Right atrium auricular region (tissue), 2 donors: ENCODE measurements around the gene MROH7. TPM values are rescaled to one million over a fixed set of nuclear protein-coding genes. Genes with fewer than 3 reads are reported as not detected.

Experiments used
- DNase-seq: peaks from one replicate; pipeline ENCODE4 v3.0.0-alpha.2; 2019; ENCODE audit warnings: low spot score
- H3K27ac ChIP-seq, 2 donors: fragments of 200-600 bp; sonication (generic); 1 replicate in 1 of 2; 2 replicates in 1 of 2; pipeline ENCODE4 v1.5.1; 2016 to 2019
- H3K27me3 ChIP-seq, 2 donors: fragments of 200-600 bp; sonication (generic); one replicate each; pipeline versions ENCODE4 v1.5.1 to v1.6.0; 2017 to 2019
- H3K36me3 ChIP-seq: fragments of 200-600 bp; sonication (generic); one replicate; pipeline ENCODE4 v1.5.1; 2016
- H3K4me1 ChIP-seq, 2 donors: fragments of 200-600 bp; sonication (generic); one replicate each; pipeline versions ENCODE4 v1.5.1 to v1.6.0; 2017 to 2019
- H3K4me3 ChIP-seq, 2 donors: fragments of 200-600 bp; sonication (generic); 1 replicate in 1 of 2; 2 replicates in 1 of 2; pipeline ENCODE4 v1.5.1; 2017 to 2019; ENCODE audit warnings: mild to moderate bottlenecking in 1 of 2, moderate library complexity in 1 of 2
- H3K9me3 ChIP-seq, 2 donors: fragments of 200-600 bp; sonication (generic); one replicate each; pipeline ENCODE4 v1.5.1; 2019
- CTCF ChIP-seq, 2 donors: fragments of 200-600 bp; sonication (generic); IDR thresholded peaks; one replicate each; pipeline ENCODE4 v1.5.1; 2019; ENCODE audit warnings: antibody characterized with exemption in 2 of 2
- total RNA-seq, 2 donors: library from RNA; depleted of rRNA; stranded (reverse); fragments of >200 nt; gene quantifications; one replicate each; pipeline ENCODE4 v1.1.0, GENCODE V29; 2016

Gene MROH7
- total RNA-seq, 2 donors from 2014 or later: 5.5 to 6.9 TPM

GRCh38 chr1:54597455-54598030 is 44.0 kb upstream of the MROH7 start:
- peaks cover 25% of the 10 kb centered on the region for H3K36me3 ChIP-seq
- TF ChIP-seq CTCF (IDR thresholded peaks at IDR 0.05): no peak

GRCh38 chr1:54599211-54599823 is 42.3 kb upstream of the MROH7 start:
- H3K4me1 ChIP-seq: peaks cover 0 to 19% of the 10 kb centered on the region in 2 donors
- peaks cover 28% of the 10 kb centered on the region for H3K36me3 ChIP-seq
- H3K4me3 ChIP-seq: no peak overlapping the region
- TF ChIP-seq CTCF (IDR thresholded peaks at IDR 0.05): no peak
- H3K9me3 ChIP-seq: no peaks in the 10 kb centered on the region
- no peak overlapping the region for H3K27ac ChIP-seq
- DNase-seq: no peak
- H3K27me3 ChIP-seq: no peaks in the 10 kb centered on the region

More at GRCh38 chr1:54597455-54598030, 44.0 kb upstream of the MROH7 start:
- DNase-seq: no peak
- Histone ChIP-seq H3K27me3 (no peaks in the 10 kb centered on the region), H3K4me1 (peaks cover 0 to 19% of the 10 kb centered on the region in 2 donors), H3K4me3 (no peak overlapping the region), H3K9me3 (no peaks in the 10 kb centered on the region), H3K27ac (no peak overlapping the region)

GRCh38 chr1:54600947-54601721 is 40.5 kb upstream of the MROH7 start:
- no peak overlapping the region for H3K27ac ChIP-seq
- peaks cover 31% of the 10 kb centered on the region for H3K36me3 ChIP-seq
- DNase-seq: no peak

GRCh38 chr1:54601730-54602129 is 39.9 kb upstream of the MROH7 start:
- Histone ChIP-seq H3K4me3 (no peak overlapping the region), H3K36me3 (peaks cover 31% of the 10 kb centered on the region), H3K27me3 (no peaks in the 10 kb centered on the region), H3K9me3 (no peaks in the 10 kb centered on the region), H3K27ac (no peak overlapping the region), H3K4me1 (peaks cover 0 to 11% of the 10 kb centered on the region in 2 donors)
- no peak for TF ChIP-seq CTCF (IDR thresholded peaks at IDR 0.05)
- no peak for DNase-seq

More at GRCh38 chr1:54600947-54601721, 40.5 kb upstream of the MROH7 start:
- no peak for TF ChIP-seq CTCF (IDR thresholded peaks at IDR 0.05)
- no peak overlapping the region for H3K4me3 ChIP-seq
- peaks cover 0 to 15% of the 10 kb centered on the region in 2 donors for H3K4me1 ChIP-seq
- H3K9me3 ChIP-seq: no peaks in the 10 kb centered on the region
- H3K27me3 ChIP-seq: no peaks in the 10 kb centered on the region

- no peaks in the 10 kb centered on the region for H3K9me3 ChIP-seq
- H3K4me3 ChIP-seq: no peak overlapping the region
- no peak overlapping the region for H3K27ac ChIP-seq
- H3K4me1 ChIP-seq: peaks cover 0 to 11% of the 10 kb centered on the region in 2 donors
- no peak for TF ChIP-seq CTCF (IDR thresholded peaks at IDR 0.05)
- DNase-seq: no peak
- peaks cover 25% of the 10 kb centered on the region for H3K36me3 ChIP-seq
- H3K27me3 ChIP-seq: no peaks in the 10 kb centered on the region
Measured at GRCh38 chr1:54602554-54602953, 39.0 kb upstream of the MROH7 start.
